Renal pelvis (tissue), 3 donors: ENCODE measurements around the gene KCNK6. TPM values are rescaled to one million over a fixed set of nuclear protein-coding genes. Genes with fewer than 3 reads are reported as not detected.

Experiments
- polyA plus RNA-seq, 3 donors: library from polyadenylated mRNA; unstranded; fragments of 120-200 nt; gene quantifications; one replicate each; pipeline ENCODE4 v1.2.1, GENCODE V29; 2013; ENCODE audit not compliant: insufficient read length in 3 of 3

Gene KCNK6
- polyA plus RNA-seq, 3 donors: 3.0 to 4.4 (median 4.2) TPM

Other genes starting within 250 kb of the KCNK6 start
- gene DPF1, start 95.6 kb upstream of the KCNK6 start, polyA plus RNA-seq: 1 to 10 TPM; 1.2 to 2.9 (median 2.0) TPM
- 10 to 100 TPM in 1 of 3 donors, 1 to 10 TPM in 2; 6.9 to 10.6 (median 8.6) TPM for gene PPP1R14A, start 63.5 kb upstream of the KCNK6 start, polyA plus RNA-seq
- 100 to 1,000 TPM; 371 to 385 (median 383) TPM for gene SPINT2, start 55.3 kb upstream of the KCNK6 start, polyA plus RNA-seq
- gene C19orf33, start 15.6 kb upstream of the KCNK6 start, polyA plus RNA-seq: 10 to 100 TPM; 10.6 to 11.1 (median 10.9) TPM
- gene YIF1B, start 3.9 kb upstream of the KCNK6 start, polyA plus RNA-seq: 10 to 100 TPM; 35.4 to 45.4 (median 40.4) TPM
- gene CATSPERG, start 16.0 kb downstream of the KCNK6 start, polyA plus RNA-seq: 10 to 100 TPM in 1 of 3 donors, 1 to 10 TPM in 2; 3.7 to 12.1 (median 8.9) TPM
- 100 to 1,000 TPM; 167 to 187 (median 173) TPM for gene PSMD8, start 54.7 kb downstream of the KCNK6 start, polyA plus RNA-seq
- 1 to 10 TPM in 1 of 3 donors, under 1 TPM in 2; 0.81 to 1.7 (median 0.88) TPM for gene GGN, start 68.2 kb downstream of the KCNK6 start, polyA plus RNA-seq
- 1 to 10 TPM; 1.2 to 1.5 (median 1.4) TPM for gene SPRED3, start 68.9 kb downstream of the KCNK6 start, polyA plus RNA-seq
- gene FAM98C, start 83.2 kb downstream of the KCNK6 start, polyA plus RNA-seq: 10 to 100 TPM; 18.2 to 22.8 (median 19.1) TPM
- gene RASGRP4, start 106.4 kb downstream of the KCNK6 start, polyA plus RNA-seq: under 1 TPM; 0.81 to 0.96 (median 0.84) TPM
- gene RYR1, start 113.8 kb downstream of the KCNK6 start, polyA plus RNA-seq: 1 to 10 TPM; 5.1 to 6.6 (median 5.2) TPM